Effector memory CD4-positive, alpha-beta T cell (primary cell): Measurements from ENCODE around the gene NR4A1.

ENCODE experiments used
- DNase-seq, 3 donors: peaks; one replicate each; pipeline ENCODE4 v3.0.0-alpha.2; 2020
- H3K27ac ChIP-seq: 2 replicates; pipeline ENCODE4 v1.7.0; 2013; ENCODE audit warnings: mild to moderate bottlenecking, low read length, moderate library complexity; ENCODE audit not compliant: insufficient read depth, poor library complexity, severe bottlenecking
- H3K27me3 ChIP-seq: replicated peaks from 2 replicates; pipeline ENCODE4 v1.7.0; 2013; ENCODE audit warnings: mild to moderate bottlenecking, low read length; ENCODE audit not compliant: insufficient read depth, control insufficient read depth, poor library complexity, severe bottlenecking
- H3K36me3 ChIP-seq: 2 replicates; pipeline ENCODE4 v1.7.0; 2013; ENCODE audit warnings: mild to moderate bottlenecking, low read length, moderate library complexity; ENCODE audit not compliant: control insufficient read depth, insufficient read depth
- H3K4me1 ChIP-seq: 2 replicates; pipeline ENCODE4 v1.7.0; 2013; ENCODE audit warnings: low read length, mild to moderate bottlenecking; ENCODE audit not compliant: control insufficient read depth, insufficient read depth, poor library complexity, severe bottlenecking
- H3K4me3 ChIP-seq: 2 replicates; pipeline ENCODE4 v1.7.0; 2013; ENCODE audit warnings: low read length, low read depth, mild to moderate bottlenecking; ENCODE audit not compliant: insufficient read depth, poor library complexity, severe bottlenecking
- H3K9me3 ChIP-seq: 2 replicates; pipeline ENCODE4 v1.7.0; 2013; ENCODE audit warnings: mild to moderate bottlenecking, low read length, moderate library complexity; ENCODE audit not compliant: control insufficient read depth

Gene NR4A1

DNA sequence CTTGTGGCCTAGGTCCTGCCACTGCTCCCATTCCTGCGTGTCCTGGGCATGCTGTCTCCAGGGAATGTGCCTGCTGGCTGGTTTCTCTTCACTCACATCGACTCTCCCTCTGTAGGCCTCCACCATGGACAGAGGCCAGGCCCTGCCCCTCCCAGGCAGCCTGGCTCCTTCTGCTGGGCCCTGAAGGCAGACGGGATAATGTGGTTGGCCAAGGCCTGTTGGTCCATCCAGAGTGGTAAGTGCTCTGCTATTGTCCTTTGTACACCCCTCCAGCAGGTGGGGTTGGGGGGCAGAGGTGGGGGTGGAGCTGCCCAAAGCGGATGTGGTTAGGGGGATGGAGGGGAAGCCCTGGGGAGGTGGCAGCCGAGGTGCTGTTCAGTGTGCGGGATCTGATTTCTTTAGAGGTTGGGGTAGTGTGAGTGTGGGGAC is 9.5 kb upstream of the NR4A1 start:
- H3K27ac ChIP-seq = no peak overlapping the region
- no peaks in the 10 kb centered on the region for H3K9me3 ChIP-seq
- H3K36me3 ChIP-seq = no peaks in the 10 kb centered on the region
- H3K27me3 ChIP-seq = no peaks in the 10 kb centered on the region
- peaks cover 15% of the 10 kb centered on the region for H3K4me1 ChIP-seq
- no peak overlapping the region for H3K4me3 ChIP-seq
- DNase-seq = no peak

DNA sequence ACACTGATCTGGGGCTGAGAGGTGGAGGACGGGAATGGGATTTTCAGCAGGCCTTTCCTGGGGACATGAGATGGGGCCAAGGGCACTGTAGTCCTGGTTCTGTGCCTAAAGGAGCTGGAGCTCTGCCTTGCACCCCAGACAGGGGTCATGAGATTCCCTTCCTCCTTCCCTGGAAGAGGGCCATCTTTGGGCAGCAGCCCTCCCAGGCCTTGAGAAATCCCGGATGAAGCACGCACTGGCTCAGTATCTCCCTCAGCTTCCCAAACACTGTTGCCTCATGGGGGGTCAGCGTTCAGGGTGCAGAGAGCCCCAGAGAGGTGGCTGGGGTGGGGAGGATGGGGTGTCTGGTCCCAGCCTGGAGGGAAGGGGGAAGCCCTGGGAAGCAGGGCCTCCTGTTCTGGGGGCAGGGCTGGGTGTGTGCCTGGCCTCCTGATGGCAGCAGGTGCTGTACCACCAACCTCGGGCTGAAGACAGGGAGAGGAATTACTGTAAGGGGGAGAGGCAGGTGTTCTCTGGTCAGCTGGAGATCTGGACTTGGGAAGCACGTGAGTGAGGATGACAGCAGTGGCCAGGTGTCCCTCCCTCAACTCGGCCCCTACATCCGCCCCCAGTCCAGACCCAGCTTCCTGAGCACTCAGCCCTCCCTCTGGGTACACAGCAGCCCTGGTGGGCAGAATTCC is 8.4 kb upstream of the NR4A1 start:
- H3K27ac ChIP-seq = no peak overlapping the region
- peaks cover 7% of the 10 kb centered on the region for H3K4me1 ChIP-seq

DNA sequence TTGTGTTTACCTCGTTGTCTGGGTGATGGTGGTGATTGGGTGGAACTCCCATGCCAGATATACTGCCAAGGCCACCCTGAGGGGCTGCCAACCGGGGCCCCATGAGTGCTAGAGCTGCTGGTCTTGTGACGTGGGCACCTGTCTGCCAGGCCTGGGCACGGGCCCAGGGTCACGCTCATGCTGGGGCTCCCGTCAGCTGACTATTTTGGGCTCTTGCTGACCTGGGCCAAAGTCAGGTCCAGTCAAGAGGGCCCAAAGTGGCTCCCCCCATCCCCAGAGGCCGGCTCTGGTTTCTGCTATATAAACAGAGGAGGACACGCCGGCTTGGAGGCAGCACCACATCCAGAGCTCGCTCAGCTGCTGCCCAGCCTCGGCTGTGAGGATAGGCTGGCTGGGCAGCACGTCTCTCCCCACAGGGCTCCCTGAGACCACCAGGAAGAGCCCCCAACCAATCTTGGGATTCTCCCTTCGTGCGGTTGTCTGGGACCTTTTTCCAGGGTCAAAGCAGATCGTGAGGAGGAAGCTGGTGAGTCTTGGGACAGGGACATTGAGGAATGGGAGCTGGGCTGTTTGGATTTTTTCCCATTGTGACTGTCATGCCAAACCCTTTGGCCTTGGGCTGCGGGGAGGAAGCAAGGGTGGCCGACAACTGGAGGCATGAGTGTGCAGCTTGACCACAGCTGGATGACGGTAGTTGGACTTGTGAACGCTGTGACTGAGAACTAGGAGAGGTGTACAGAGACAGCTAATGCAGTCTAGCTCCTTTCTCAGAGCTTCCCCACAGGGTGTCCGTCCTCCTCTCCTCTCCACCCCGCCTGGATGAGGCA is 7.6 kb upstream of the NR4A1 start:
- DNase-seq = no peak
- Histone ChIP-seq H3K27ac (no peak overlapping the region), H3K9me3 (no peaks in the 10 kb centered on the region), H3K4me1 (peaks cover 7% of the 10 kb centered on the region), H3K36me3 (no peaks in the 10 kb centered on the region), H3K27me3 (no peaks in the 10 kb centered on the region), H3K4me3 (no peak overlapping the region)

More for the DNA sequence above, 8.4 kb upstream of the NR4A1 start:
- Histone ChIP-seq H3K9me3 (no peaks in the 10 kb centered on the region), H3K27me3 (no peaks in the 10 kb centered on the region), H3K36me3 (no peaks in the 10 kb centered on the region), H3K4me3 (no peak overlapping the region)
- DNase-seq = no peak

DNA sequence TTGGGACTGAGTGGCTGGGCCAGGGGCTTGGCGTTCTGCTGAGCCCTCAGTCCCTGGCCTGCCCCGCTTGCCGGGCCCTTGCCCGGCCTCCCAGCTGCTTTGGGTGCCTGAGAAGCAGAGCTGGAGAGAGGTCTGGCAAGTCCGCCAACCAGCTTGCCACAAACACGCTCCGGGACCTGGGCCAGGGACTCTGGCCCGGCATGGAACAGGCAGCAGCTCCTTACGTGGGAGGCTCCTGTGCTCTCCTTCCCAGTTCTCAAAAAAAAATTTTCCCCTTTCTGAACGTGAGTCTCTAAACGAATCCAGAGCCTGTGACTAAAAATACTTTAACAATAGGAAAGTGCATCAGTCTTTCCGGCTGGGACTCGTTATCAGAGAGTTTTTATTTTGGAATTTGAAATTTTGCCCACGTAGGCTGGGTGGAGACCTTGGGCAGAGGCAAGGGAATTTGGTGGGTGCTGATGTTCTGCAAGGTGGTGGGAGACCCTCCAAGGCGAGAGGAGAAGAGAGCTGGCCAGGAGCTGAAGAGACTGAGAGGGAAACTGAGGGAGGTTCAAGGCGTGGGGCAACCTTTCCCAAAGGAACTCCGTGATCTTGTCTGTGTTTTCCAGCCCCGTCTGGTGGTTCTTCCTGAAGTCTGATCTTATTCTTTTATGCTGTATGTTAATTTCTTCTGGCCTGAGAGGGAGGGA is 6.8 kb upstream of the NR4A1 start:
- H3K27ac ChIP-seq = no peak overlapping the region
- DNase-seq = no peak

DNA sequence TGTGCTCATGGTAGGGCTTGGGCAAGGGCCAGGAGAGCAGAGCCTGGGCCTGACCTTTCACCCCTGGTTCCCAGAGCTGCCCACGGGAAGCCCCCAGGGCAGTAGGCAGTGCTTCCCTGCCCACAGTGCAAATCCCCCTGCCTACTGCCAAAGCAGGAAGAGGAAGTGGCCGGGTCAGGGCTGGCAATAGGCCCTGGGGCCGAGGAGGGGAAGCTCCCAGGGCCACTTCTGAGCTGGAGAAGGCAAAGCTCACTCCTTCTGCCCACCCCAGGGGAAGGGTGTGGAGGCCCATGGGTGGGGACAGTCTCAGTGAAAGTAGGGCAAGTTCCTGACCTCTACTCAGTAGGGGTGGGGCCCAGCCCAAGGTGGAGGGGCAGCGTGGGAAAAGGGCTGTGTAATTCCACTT is 5.4 kb upstream of the NR4A1 start:
- Histone ChIP-seq H3K4me1 (peaks cover 16% of the 10 kb centered on the region), H3K4me3 (no peak overlapping the region), H3K27ac (no peak overlapping the region), H3K27me3 (no peaks in the 10 kb centered on the region), H3K9me3 (no peaks in the 10 kb centered on the region), H3K36me3 (no peaks in the 10 kb centered on the region)
- no peak for DNase-seq

More for the DNA sequence above, 6.8 kb upstream of the NR4A1 start:
- Histone ChIP-seq H3K4me1 (peaks cover 7% of the 10 kb centered on the region), H3K36me3 (no peaks in the 10 kb centered on the region), H3K27me3 (no peaks in the 10 kb centered on the region), H3K9me3 (no peaks in the 10 kb centered on the region), H3K4me3 (no peak overlapping the region)

DNA sequence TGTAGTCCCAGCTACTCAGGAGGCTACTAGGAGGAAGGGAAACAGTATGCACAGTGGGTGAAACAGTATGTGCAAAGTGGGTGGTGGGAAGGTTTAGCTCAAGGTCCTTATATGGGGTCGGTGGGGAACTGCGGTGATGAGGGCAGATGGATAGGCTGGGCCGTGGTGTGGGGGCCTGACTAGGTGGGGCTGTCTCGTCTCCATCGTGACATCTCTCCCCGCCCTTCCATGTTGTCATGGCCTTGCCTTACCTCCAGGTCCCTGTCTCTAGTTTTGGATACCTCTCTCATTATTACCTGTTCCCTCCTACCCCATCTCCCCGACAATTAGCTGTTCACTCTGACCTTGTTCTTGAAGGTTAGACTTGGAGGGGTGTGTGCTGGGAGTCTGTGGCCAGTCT is 4.4 kb upstream of the NR4A1 start:
- Histone ChIP-seq H3K9me3 (no peaks in the 10 kb centered on the region), H3K36me3 (no peaks in the 10 kb centered on the region), H3K4me3 (no peak overlapping the region), H3K27me3 (no peaks in the 10 kb centered on the region), H3K4me1 (peaks cover 22% of the 10 kb centered on the region), H3K27ac (no peak overlapping the region)
- DNase-seq = no peak

DNA sequence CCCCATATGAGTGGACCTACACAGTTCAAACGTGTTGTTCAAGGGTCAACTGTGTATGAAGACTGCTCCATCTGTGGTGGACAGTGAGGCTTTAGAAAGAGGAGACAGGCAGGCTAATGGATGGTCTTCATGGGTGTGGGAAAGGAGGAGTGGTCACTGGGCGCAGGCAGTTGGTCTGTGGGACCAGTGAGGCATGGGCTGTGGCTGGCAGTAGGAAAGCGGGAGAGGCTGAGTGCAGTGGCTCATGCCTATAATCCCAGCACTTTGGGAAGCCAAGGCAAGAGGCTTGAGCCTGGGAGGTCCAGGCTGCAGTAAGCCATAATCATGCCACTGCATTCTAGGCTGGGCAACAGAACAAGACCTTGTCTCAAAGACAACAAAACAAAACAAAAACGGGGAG is 2.0 kb upstream of the NR4A1 start:
- Histone ChIP-seq H3K36me3 (no peaks in the 10 kb centered on the region), H3K4me1 (peaks cover 24% of the 10 kb centered on the region), H3K9me3 (no peaks in the 10 kb centered on the region), H3K27ac (no peak overlapping the region), H3K4me3 (no peak overlapping the region), H3K27me3 (no peaks in the 10 kb centered on the region)
- DNase-seq = no peak

DNA sequence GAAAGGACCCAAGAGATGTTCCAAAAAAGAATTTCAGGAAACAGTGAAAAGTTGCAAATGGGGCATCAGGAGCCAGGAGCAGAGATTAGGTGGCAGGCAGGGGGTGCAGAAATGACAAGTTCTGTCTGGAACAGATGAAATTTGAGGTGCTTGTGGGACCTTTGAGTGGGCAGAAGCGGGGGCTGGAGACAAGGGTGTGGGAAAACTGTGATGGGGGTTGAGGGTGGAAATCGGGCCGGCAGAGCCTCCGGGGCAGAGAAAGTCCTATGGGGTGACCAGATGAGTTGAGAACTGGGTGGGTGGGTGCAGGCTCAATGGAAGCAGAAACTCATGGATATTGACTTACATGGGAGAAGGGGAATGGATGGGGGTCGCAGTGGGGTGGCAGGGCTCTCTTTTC is 1.6 kb upstream of the NR4A1 start:
- H3K36me3 ChIP-seq = no peaks in the 10 kb centered on the region
- no peaks in the 10 kb centered on the region for H3K27me3 ChIP-seq
- no peak overlapping the region for H3K27ac ChIP-seq
- no peak for DNase-seq
- H3K4me3 ChIP-seq = no peak overlapping the region
- H3K4me1 ChIP-seq = peaks cover 24% of the 10 kb centered on the region
- H3K9me3 ChIP-seq = no peaks in the 10 kb centered on the region

DNA sequence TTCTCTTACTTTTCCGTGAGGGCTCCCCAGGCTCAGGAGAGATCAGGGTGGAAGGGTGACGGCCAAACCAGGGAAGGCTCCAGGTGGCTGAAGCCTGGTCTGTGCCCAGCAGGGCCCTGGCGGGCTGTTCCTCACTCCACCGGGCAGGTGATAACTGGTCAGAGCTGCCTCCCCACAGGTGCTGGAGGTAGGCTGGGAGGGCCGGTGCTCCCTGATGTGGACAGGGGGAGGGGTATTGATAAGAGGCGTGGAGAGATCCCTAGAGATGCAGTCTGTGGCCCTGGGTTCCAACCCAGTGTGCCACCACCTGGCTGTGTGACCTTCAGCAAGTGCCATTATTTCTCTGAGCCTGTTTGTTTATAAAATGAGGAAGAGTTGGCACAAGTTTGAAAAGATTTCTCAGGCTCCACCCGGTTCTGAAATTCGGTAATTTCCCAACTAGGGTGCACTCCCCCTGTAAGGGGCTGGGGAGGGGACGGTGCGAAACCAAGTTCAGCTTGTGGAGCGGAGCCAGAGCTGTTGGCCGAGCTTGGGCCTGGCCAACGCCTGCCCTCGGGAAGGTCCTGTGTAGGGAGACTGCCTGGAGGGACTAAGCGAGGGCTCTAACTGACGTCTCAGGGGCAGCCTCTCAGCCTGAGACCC is 1.0 kb upstream of the NR4A1 start:
- no peaks in the 10 kb centered on the region for H3K36me3 ChIP-seq
- no peaks in the 10 kb centered on the region for H3K9me3 ChIP-seq
- no peaks in the 10 kb centered on the region for H3K27me3 ChIP-seq
- DNase-seq = no peak
- H3K27ac ChIP-seq = peak overlapping the region; percentile 93
- H3K4me1 ChIP-seq = peaks cover 24% of the 10 kb centered on the region
- H3K4me3 ChIP-seq = peak overlapping the region; percentile 57
